Ishikawa (cell line): Measurements from ENCODE around the gene LAIR1.

ENCODE experiments used
- EGR1 ChIP-seq: IDR thresholded peaks from 2 replicates; pipeline ENCODE4 v1.6.1; 2012
- TCF12 ChIP-seq: IDR thresholded peaks from 2 replicates; pipeline ENCODE4 v1.6.1; 2012; ENCODE audit warnings: low read depth

GRCh38 chr19:54329476-54330165 is 35.1 kb downstream of the LAIR1 start:
- no peak for TF ChIP-seq TCF12
- TF ChIP-seq EGR1 = no peak
